G401 (cell line): ENCODE results near the gene PEX5L. TPM values are rescaled to one million over a fixed set of nuclear protein-coding genes. Genes with fewer than 3 reads are reported as not detected.

Source experiments
- DNase-seq: peaks from one replicate; pipeline ENCODE4 v3.0.0-alpha.2; 2015; ENCODE audit warnings: low spot score
- in situ Hi-C: cut with HindIII; loops from 2 replicates; pipeline ENCODE4 v1.10.0; 2016; ENCODE audit warnings: low sequenced_read_pairs, mixed read lengths
- total RNA-seq: library from RNA; depleted of rRNA; stranded (reverse); fragments of >200 nt; shearing (Covaris generic); gene quantifications from 2 replicates; pipeline ENCODE4 v1.2.3, GENCODE V29; 2014

PEX5L gene
- total RNA-seq, 1 experiment from 2014 or later, result not detected

DNA sequence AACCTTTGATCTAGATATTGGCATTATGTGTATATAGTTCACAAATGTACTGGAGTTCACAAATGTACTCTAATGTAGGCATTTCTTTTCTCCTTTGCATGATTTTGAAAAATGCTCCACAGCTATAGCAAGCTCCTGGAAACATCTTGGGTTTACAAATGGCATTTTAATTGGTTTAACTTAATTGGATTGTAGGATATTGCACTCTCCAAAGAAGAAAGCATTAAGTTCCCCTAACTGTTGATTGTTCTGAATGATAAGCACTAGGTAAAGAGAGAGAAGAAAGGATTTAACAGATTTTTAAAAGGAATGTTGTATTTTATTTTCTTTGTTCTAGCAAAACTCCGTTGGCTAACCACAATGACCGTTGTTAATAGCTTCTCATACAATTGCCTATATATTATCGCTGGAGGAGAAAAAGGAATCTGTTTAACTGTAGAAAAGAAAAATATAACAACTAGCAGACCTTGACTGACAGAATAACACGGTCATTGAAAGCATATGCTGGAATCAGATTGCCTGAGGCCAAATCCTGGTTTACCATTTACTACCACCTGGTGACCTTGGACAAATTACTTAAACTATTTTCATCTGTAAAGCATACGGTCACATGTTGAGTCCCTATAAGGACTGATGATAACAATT lies 170.8 kb downstream of the PEX5L start:
- in situ Hi-C loops, result no loop called here
- DNase-seq, result no peak

DNA sequence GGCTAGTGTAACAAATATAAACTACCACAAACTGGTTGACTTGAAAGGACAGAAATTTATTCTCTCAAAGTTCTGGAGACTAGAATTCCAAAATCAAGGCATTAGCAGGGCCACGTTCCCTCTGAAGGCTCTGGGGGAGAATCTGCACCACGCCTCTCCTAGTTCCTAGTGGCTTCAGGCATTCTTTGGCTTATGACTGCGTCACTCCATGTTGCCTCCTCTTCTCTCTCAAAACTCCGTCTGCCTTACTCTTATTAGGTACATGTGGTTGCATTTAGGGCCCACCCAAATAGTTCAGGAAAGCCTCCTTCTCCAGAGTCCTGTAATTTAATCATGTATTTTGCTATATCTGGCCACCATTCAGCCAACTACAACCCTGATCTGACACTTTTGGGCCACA lies 174.8 kb downstream of the PEX5L start:
- no peak for DNase-seq
- in situ Hi-C loops, result no loop called here

DNA sequence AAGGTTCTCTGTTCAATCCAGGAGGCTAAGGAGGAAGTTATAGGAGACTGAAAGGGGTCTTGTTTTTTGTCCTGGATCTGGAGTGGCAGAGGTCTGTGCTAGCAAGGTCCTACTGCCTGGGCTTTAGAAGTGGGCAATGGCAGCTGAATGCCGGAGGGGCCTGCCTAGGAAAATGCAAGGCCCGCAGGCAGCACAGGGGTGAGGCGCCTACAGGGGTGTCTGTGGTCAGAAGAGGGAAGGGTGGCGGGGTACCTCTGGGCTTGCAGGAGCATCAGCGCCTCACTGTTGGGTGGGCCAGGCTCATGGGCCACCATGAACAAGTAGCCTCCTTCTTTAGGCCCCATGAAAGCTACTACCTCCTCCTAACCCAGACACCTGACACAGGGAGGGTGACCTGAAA lies 175.4 kb downstream of the PEX5L start:
- in situ Hi-C loops, result no loop called here
- DNase-seq, result no peak

DNA sequence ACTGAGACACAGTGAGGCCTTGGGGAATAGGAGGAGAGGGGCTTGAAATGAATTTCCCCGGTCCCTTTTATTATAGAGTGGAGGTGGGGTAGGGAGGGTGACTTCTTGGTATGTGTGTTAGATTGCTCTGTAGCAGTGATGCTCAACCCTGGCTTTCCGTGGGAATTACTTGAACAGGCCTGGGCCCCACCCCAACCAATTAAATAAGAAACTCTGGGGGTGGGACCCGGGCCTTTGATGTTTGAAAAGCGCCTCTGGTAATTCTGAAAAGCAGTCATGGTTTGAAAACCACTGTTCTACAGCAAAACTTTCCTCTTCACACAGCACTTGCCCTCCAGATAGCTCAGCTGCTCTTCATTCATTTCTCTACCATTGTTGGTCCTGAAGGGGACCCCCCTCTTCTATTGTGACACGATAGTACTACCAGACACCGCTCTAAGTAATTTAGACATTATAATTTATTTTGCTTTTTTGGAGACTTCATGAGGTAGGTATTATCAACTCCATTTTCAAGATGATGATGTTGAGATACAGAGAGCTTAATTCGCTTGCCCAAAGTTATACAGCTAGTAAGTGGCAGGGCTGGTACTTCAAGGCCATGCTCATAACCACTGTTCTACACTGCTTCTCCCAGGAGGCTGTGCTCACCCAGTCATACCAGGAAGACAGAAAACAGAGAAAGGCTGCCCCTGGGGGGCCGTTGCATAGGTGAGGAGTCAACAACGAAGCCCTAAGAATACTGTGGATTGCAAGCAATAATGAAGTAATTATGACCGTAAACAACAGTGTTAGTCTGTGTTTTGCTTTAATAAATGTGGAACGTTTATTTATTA lies 176.2 kb downstream of the PEX5L start:
- DNase-seq, result no peak
- in situ Hi-C loops, result no loop called here

DNA sequence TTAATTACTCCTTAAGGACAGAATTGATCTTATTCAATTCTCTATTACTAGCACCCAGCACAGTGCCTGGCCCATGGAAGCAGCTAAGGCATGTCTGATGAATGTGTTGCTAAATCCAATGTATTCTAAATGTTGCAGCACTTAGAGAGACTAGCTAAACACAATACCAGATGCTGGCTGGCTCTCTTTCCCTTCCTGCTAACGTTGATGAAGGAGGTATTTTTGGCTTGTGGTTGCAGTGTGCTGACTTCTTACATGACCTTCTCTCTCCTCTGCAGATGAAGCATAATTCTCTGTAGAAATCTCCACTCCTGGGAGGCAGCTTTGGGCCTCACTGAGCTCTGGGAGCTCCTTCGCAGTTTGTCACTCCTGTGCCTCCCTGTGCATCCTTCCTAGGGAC lies 183.6 kb downstream of the PEX5L start:
- in situ Hi-C loops, result no loop called here
- no peak for DNase-seq

DNA sequence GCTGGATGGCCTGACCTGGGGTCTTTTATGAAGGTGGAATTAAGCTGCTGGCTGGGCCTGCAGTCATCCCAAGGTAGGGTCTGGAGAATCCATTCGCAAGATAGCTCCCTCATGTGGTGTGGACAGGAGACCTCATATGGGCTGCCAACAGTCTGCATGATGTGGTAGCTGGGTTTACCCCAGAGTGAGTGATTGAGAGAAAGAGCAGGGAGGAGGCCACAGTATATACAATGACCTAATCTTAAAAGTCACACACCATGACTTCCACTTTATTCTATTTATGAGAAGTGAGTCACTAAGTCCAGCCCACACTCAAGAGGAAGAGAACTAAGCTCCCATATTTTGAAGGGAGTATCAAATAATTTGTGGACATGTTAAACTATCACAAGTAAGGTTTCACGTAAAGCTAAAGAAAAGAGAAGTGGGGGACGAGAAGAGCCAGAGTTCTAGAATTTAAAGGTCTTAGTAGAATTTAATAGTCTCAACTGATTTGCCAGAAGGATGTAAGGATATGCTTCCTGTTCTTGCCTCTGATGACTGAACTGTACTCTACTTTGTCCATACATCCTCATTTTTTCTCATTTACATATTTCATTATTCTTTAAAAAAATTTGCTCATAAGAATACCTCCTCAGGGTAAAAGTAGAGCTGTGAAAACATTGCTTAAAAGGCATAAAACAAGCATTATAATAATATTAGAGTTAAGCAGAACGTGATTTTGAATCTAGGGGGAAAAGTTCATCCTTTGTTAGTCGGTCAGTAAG lies 184.4 kb downstream of the PEX5L start:
- in situ Hi-C loops, result no loop called here
- DNase-seq, result no peak

DNA sequence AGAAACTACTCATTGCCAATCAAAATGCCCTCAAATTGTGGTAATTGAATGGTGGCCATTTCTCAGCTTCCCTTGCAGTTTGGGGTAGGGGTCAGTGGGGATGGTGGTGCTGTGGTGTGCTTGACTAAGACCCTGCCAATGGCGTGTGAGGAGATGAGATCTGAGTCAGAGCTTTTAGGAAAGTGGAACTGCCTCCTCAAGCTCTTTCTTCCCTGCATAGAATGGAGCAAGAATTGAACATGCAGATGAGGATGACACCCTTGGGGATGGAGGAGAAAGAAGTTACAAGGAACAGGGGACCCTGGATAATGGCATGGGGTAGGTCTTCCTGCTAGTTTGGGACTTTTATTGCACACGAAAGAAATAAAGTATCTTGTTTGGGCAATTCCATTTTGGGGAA lies 188.0 kb downstream of the PEX5L start:
- in situ Hi-C loops, result no loop called here
- no peak for DNase-seq

DNA sequence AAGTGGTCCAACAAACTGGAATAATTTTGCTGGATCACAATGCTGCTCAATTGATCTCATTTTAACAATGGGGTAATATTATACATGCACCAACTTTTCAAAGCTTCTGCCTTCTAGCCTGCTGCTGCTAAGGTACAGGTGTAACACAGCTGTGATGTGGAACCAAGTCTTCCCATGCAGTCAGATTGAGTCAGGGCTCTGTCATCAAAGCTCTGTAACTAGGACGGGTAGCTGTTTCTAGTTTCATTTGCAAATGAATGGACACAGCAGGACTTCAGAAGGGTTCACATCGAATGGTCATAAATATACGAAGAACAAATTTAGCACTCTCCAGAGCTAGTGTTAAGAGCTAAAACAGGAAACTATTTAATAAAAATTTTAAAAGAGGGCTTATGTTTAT lies 194.7 kb downstream of the PEX5L start:
- DNase-seq, result no peak
- in situ Hi-C loops, result no loop called here

DNA sequence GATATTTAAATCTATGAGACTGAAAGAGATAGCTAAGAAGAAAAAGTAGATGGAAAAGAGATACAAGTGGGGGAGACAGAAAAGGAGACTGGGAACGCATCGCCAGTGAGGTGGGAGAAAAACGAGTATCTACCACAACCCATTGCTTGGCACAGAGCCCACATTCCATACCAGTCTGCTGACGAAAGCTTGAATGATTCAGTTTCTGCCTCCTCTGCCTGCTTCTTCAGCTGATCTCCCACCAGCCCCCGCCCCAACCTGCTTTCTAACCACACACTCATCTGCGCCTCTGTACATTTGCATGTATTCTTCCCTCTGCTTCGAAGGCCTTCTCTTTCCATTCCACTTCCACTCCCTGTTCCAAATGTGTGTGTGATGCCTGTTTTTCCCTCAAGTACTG lies 195.8 kb downstream of the PEX5L start:
- DNase-seq, result no peak
- in situ Hi-C loops, result no loop called here

DNA sequence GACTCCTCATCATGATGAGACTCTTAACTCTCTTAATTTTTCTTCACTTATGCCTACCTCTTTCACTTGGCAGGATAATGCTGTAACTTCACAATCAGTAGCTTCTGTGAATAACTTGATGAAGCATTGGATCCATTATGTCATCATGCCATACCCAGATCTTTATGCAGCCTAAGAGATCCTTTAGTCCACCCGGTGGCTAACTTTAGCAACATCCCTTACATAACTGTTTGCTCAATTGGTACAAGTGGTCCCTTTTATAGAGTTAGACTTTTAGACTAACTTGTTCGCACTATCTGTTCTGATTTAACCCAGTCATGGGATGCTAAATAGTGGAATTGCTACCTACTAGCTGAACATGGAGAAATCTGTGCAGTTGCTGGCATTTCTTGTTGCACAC lies 199.4 kb downstream of the PEX5L start:
- in situ Hi-C loops, result no loop called here
- no peak for DNase-seq

DNA sequence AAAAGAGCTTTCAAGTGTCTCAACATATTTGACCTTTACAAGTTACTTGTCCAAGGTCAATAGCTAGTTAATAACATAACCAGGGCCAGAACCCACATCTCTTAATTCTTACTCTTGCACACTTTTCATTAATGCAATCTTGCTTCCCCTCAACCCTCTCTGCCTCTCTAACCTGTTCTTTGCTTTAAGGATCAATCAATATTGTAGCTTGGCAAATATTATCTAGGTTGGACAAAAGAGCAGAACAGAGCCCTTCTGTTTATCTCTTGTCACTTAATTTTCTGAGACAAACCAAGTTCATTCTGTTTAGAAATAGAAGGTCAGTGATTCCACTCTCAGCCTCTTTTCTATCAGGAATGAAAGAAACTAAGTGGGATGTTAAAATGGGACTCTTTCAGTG lies 203.4 kb downstream of the PEX5L start:
- in situ Hi-C loops, result no loop called here
- DNase-seq, result no peak

DNA sequence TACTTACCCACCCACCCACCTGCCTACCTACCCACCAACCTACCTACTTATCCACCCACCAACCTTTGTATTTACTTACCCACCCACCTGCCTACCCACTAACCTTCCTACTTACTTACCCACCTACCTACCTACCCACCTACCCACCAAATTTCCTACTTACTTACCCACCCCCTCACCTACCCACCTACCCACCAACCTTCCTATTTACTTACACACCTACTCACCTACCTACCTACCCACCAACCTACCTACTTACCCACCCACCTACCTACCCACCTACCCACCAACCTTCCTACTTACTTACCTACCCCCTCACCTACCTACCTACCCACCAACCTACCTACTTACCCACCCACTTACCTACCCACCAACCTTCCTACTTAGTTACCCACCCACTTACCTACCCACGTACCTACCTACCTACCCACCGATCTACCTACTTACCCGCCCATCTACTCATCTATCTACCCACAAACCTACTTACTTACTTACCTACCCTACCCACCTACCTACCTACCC lies 204.3 kb downstream of the PEX5L start:
- DNase-seq, result no peak
- in situ Hi-C loops, result no loop called here

DNA sequence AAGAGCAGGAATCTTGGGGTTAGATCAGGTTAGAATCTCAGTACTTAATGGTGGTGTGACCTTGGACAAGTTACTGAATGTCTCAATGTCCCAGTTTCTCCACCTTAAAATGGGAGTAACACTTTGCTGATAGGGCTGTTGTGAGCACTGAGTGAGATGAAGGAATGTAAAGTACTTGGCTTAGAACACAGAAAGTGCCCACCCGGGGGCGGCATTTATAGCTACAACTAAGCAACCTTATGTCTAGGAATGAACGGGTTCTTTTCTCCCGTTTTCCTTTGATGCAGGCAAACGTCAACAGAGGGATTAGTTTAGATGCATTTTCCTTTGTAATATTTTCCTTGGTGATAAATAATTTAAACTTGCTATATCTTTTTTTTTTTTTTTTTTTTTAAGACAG lies 207.3 kb downstream of the PEX5L start:
- DNase-seq, result no peak
- in situ Hi-C loops, result no loop called here

DNA sequence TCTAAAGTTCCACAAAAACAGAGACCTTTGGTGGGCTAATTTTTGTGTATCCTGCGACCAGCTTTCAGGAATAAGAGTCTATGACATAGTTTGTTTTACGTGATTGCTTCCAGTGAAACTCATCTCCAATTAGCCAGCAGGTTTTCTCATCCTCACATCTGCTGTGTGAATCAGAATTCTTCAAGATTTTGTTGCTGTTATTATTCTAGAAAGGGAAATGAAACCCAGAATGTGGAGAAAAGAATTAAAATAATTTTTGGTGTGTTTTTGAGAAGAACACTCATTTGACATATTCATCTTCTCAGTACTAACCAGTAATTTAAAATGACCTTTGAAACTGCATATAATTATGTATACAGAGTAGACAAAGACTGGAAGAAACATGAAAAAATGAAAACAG lies 208.0 kb downstream of the PEX5L start:
- in situ Hi-C loops, result no loop called here
- DNase-seq, result no peak

DNA sequence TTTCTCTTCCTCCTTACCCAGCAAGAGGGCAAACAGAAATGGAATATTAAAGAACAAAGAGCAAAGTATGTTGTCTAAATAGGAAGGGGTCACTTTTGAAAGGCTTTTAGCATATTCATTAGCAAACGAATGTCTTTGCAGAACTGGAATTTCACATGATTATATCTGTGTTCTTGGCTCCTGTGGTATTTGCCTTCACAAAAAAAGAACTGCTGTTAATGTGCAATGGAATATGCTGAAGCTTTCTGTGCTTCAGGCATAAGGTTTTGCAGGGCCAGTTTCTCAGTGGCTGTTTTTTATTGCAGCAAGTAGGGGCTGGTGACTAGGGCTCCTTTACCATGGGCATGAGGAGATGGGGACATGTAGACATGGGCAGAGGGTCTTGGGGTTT lies 210.5 kb downstream of the PEX5L start:
- in situ Hi-C loops, result no loop called here
- DNase-seq, result no peak

DNA sequence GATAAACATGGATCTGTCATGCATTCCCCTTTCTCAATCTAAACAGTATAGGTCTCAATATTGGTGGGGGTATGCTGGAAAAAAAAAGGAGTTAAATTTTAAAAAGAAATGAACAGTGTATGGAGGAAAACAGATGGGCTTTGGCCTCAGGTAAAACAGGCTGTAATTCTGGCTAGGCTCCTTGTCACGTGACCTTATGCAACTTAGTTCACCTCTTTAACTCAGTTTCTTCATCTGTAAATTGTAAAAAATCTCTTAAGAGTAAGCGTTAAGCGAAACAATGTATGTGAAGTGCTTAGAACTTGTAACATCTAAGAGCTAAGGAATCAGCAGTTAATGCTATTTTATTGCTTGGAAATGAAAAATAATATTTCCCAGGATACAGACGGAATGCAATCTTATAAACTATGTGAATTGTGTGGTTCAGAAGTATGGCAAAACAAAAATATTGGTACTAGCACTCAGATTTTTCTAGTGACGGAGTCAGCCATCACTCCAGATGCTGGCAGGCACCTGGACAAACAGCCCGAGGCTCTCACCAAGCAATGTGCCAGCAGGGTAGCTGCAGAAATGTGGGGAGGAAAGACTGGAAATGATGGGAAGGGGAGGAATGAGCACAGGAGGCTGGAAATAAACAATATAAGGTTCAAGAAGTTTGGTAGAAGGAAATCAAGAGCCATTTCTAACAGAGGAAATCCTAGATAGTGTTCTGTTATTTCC lies 211.1 kb downstream of the PEX5L start:
- in situ Hi-C loops, result no loop called here
- no peak for DNase-seq

DNA sequence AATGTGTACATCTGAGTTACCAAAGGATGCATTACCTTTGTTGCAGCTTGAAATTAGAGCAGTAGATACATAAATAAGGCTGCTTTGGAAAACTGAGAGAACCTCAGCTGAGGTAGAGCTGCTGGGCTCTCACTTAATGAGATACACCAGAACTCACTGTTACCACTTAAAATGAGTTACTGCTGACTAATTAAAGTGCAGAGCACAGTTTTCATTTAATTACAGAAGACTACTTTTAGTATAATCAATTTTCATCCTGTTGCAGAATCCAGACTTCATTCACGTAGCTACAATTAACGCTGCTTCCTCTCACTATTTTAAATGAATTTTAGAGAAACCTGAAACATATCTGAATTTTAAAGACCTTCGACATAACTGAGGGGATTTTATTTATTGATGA lies 214.4 kb downstream of the PEX5L start:
- DNase-seq, result no peak
- in situ Hi-C loops, result no loop called here

DNA sequence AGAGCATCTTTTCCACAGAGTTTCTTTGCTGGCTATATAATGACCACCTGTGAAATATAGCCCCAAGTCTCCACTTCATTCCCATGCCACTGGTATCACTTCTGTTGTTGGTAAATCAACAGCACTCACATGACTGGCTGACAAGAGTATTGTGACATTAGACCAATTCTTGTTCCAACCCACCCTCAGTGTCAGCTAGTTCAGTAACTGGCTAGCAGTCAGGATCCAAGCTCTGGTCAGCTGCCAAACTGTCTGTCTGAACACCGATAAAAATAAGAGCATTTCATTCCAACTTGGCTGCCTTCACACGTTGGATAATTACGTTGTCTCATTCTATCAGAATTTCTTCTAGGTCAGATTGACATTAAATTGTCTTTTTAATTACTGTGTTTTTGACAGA lies 217.4 kb downstream of the PEX5L start:
- DNase-seq, result no peak
- in situ Hi-C loops, result no loop called here

DNA sequence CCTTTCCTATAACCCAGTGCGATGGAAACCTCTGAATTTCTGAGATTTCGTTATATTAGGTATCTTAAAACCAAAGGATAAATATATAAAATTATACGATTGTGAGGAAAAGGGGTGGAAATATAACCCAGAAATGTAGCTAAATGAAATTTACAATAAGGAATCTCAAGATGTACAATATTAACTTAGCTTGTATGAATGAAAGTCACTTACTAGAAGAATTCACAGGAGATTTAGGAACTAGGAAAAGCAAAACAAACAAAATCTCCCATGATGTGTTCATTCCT lies 224.7 kb downstream of the PEX5L start:
- DNase-seq, result no peak
- in situ Hi-C loops, result no loop called here
